Measurements from ENCODE around the gene C4orf17. TPM values are rescaled to one million over a fixed set of nuclear protein-coding genes. Genes with fewer than 3 reads are reported as not detected.

C4orf17 gene
- polyA plus RNA-seq, 1 of the 3 experiments (the other 2 are of a cell fraction) = not detected

GRCh38 chr4:99461623-99462401, 49.0 kb upstream of the C4orf17 start:
- Histone ChIP-seq H3K79me2 (ENCODE audit: insufficient read depth) (no peaks in the 10 kb centered on the region), H3F3A (replicated peaks; ENCODE audit: insufficient read depth) (no peaks in the 10 kb centered on the region), H3K27ac (ENCODE audit: low read depth in 2 of 2, low read length in 1 of 2) (no peak overlapping the region), H2AFZ (ENCODE audit: low read depth) (no peak overlapping the region), H3K9me2 (no peaks in the 10 kb centered on the region), H3K9me3 (no peaks in the 10 kb centered on the region), H3K4me3 (ENCODE audit: low read depth in 2 of 2, low read length in 1 of 2) (no peak overlapping the region), H3K4me1 (ENCODE audit: control insufficient read depth in 1 of 2, insufficient read depth in 2 of 2, low read depth in 1 of 2, low read length in 1 of 2) (no peaks in the 10 kb centered on the region; a peak in 1 of 4 replicates), H3K9ac (no peak overlapping the region), H3K27me3 (ENCODE audit: insufficient read depth) (no peaks in the 10 kb centered on the region; the same call in 1 of the 2 replicates), H3K4me2 (no peak overlapping the region), H3K36me3 (replicated peaks in 1 of 2; ENCODE audit: control insufficient read depth in 1 of 2, insufficient read depth in 2 of 2, low read length in 1 of 2) (no peaks in the 10 kb centered on the region), H4K20me1 (ENCODE audit: insufficient read depth) (no peaks in the 10 kb centered on the region)
- no peak for TF ChIP-seq IRF3 (IDR thresholded peaks at IDR 0.05; ENCODE audit: low read depth, low read length)
- TF ChIP-seq GATA2 (CRISPR knock-in tag; IDR thresholded peaks at IDR 0.05) = no peak
- TF ChIP-seq ELF1 (IDR thresholded peaks at IDR 0.05) = no peak
- no peak for TF ChIP-seq FOSL2 (IDR thresholded peaks at IDR 0.05; ENCODE audit: borderline replicate concordance, low read depth)
- no peak for TF ChIP-seq FOXJ3 (CRISPR knock-in tag; IDR thresholded peaks at IDR 0.05)
- TF ChIP-seq MEF2A (IDR thresholded peaks at IDR 0.05; ENCODE audit: borderline replicate concordance, low read depth) = no peak
- TF ChIP-seq RCOR1 (IDR thresholded peaks at IDR 0.05; ENCODE audit: low read length) = no peak
- TF ChIP-seq REST (IDR thresholded peaks at IDR 0.05; ENCODE audit: low read depth, low read length) = no peak
- no peak for TF ChIP-seq CHD2 (IDR thresholded peaks at IDR 0.05; ENCODE audit: low read length, partially characterized antibody)
- TF ChIP-seq FOXM1 (IDR thresholded peaks at IDR 0.05; ENCODE audit: low read depth) = no peak
- TF ChIP-seq RFX5 (IDR thresholded peaks at IDR 0.05; ENCODE audit: low read length) = no peak
- TF ChIP-seq CTCF (IDR thresholded peaks at IDR 0.05) = no peak
- TF ChIP-seq TCF12 (IDR thresholded peaks at IDR 0.05) = no peak
- no peak for TF ChIP-seq JUND (IDR thresholded peaks at IDR 0.05)
- ChIA-PET POLR2A (interaction anchor here (0.6 kb wide), 1 partner anchor 577 kb away, joined by 3 read pairs; no protein-coding TSS in a partner anchor), CTCF (interaction anchor here (0.6 to 3.1 kb wide), 12 partner anchors 9 to 994 kb away, joined by 3 to 40 read pairs (median 4); no protein-coding TSS in a partner anchor)
- no peak for DNase-seq
- WGBS (ENCODE audit: low lambda C conversion rate) = 2% methylated on average over 4 of the region's 4 CpGs

Measured in SK-N-SH (cell line).